ENCODE results near the gene ACTR2. TPM values are rescaled to one million over a fixed set of nuclear protein-coding genes. Genes with fewer than 3 reads are reported as not detected.
"Not testable (repeated sequence)": the region's sequence is repeated elsewhere in the genome, so short reads cannot be mapped to it uniquely, and the experiment has no call there.

ACTR2 gene
- 100 to 1,000 TPM; 175 to 209 (median 185) TPM for polyA plus RNA-seq (ENCODE audit: insufficient read length in 3 of 3)
- long read RNA-seq, donor 1, transcript ACTR2-201 (9 exons, 3,861 nt), result major isoform, 30 of 30 reads
- long read RNA-seq, donor 1, partial matches to known transcripts, result 0 of 30 reads
- long read RNA-seq, donor 1, other reads (novel, unspliced or antisense), result 0 of 30 reads
- long read RNA-seq, donor 2, transcript ACTR2-201 (9 exons, 3,861 nt), result major isoform, 30 of 35 reads
- long read RNA-seq, donor 2, partial matches to known transcripts, result 5 of 35 reads
- long read RNA-seq, donor 2, other reads (novel, unspliced or antisense), result 0 of 35 reads
- long read RNA-seq, donor 3, transcript ACTR2-201 (9 exons, 3,861 nt), result major isoform, 51 of 72 reads
- long read RNA-seq, donor 3, partial matches to known transcripts, result 21 of 72 reads
- long read RNA-seq, donor 3, other reads (novel, unspliced or antisense), result 0 of 72 reads
- long read RNA-seq, donor 4, transcript ACTR2-201 (9 exons, 3,861 nt), result major isoform, 21 of 39 reads
- long read RNA-seq, donor 4, partial matches to known transcripts, result 18 of 39 reads
- long read RNA-seq, donor 4, other reads (novel, unspliced or antisense), result 0 of 39 reads
- long read RNA-seq, donor 5, result 0 reads
- long read RNA-seq, donor 6, transcript ACTR2-201 (9 exons, 3,861 nt), result major isoform, 35 of 62 reads
- long read RNA-seq, donor 6, partial matches to known transcripts, result 27 of 62 reads
- long read RNA-seq, donor 6, other reads (novel, unspliced or antisense), result 0 of 62 reads
- long read RNA-seq, donor 7, transcript ACTR2-201 (9 exons, 3,861 nt), result major isoform, 40 of 51 reads
- long read RNA-seq, donor 7, partial matches to known transcripts, result 11 of 51 reads
- long read RNA-seq, donor 7, other reads (novel, unspliced or antisense), result 0 of 51 reads
- long read RNA-seq, donor 8, transcript ACTR2-201 (9 exons, 3,861 nt), result major isoform, 55 of 62 reads
- long read RNA-seq, donor 8, partial matches to known transcripts, result 7 of 62 reads
- long read RNA-seq, donor 8, other reads (novel, unspliced or antisense), result 0 of 62 reads
- long read RNA-seq, donor 9, transcript ACTR2-201 (9 exons, 3,861 nt), result major isoform, 32 of 47 reads
- long read RNA-seq, donor 9, partial matches to known transcripts, result 15 of 47 reads
- long read RNA-seq, donor 9, other reads (novel, unspliced or antisense), result 0 of 47 reads
- long read RNA-seq, donor 10, transcript ACTR2-201 (9 exons, 3,861 nt), result major isoform, 44 of 70 reads
- long read RNA-seq, donor 10, partial matches to known transcripts, result 26 of 70 reads
- long read RNA-seq, donor 10, other reads (novel, unspliced or antisense), result 0 of 70 reads
- long read RNA-seq, donor 11, transcript ACTR2-201 (9 exons, 3,861 nt), result major isoform, 42 of 57 reads
- long read RNA-seq, donor 11, partial matches to known transcripts, result 15 of 57 reads
- long read RNA-seq, donor 11, other reads (novel, unspliced or antisense), result 0 of 57 reads
- long read RNA-seq, donor 12, transcript ACTR2-201 (9 exons, 3,861 nt), result major isoform, 13 of 13 reads
- long read RNA-seq, donor 12, partial matches to known transcripts, result 0 of 13 reads
- long read RNA-seq, donor 12, other reads (novel, unspliced or antisense), result 0 of 13 reads
- long read RNA-seq, donor 13, transcript ACTR2-201 (9 exons, 3,861 nt), result major isoform, 64 of 87 reads
- long read RNA-seq, donor 13, partial matches to known transcripts, result 23 of 87 reads
- long read RNA-seq, donor 13, other reads (novel, unspliced or antisense), result 0 of 87 reads
- long read RNA-seq, donor 14, transcript ACTR2-201 (9 exons, 3,861 nt), result major isoform, 31 of 81 reads
- long read RNA-seq, donor 14, partial matches to known transcripts, result 50 of 81 reads
- long read RNA-seq, donor 14, other reads (novel, unspliced or antisense), result 0 of 81 reads
- long read RNA-seq, donor 15, transcript ACTR2-201 (9 exons, 3,861 nt), result major isoform, 20 of 25 reads
- long read RNA-seq, donor 15, partial matches to known transcripts, result 5 of 25 reads
- long read RNA-seq, donor 15, other reads (novel, unspliced or antisense), result 0 of 25 reads
- long read RNA-seq, donor 16, transcript ACTR2-201 (9 exons, 3,861 nt), result major isoform, 107 of 187 reads
- long read RNA-seq, donor 16, partial matches to known transcripts, result 80 of 187 reads
- long read RNA-seq, donor 16, other reads (novel, unspliced or antisense), result 0 of 187 reads

- peak; percentile 86 to 95 (median 94) for DNase-seq (ENCODE audit: extremely low read depth in 1 of 11, low read depth in 9 of 11, low spot score in 4 of 11)
Measured at GRCh38 chr2:65227456-65228262, at the start of gene ACTR2. TSS of gene ACTR2 (plus strand) at chr2:65227831. CDS start at chr2:65227910, 79 bp downstream.

GRCh38 chr2:65182570-65182969 is 45.1 kb upstream of the ACTR2 start:
- DNase-seq (ENCODE audit: extremely low read depth in 1 of 11, low read depth in 9 of 11, low spot score in 4 of 11), result no peak

DNA sequence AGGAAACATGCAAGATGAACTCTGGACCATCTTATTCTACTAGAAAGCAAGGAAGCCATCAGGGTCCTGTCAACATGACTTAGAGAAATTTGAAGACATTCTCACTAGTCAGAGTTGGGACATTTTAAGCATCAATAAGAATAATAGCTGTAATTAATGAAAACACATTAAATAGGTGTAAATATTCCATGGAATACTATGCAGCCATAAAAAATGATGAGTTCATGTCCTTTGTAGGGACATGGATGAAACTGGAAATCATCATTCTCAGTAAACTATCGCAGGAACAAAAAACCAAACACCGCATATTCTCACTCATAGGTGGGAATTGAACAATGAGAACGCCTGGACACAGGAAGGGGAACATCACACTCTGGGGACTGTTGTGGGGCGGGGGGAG is 44.2 kb upstream of the ACTR2 start:
- DNase-seq (ENCODE audit: extremely low read depth in 1 of 11, low read depth in 9 of 11, low spot score in 4 of 11), result not testable (repeated sequence)

DNA sequence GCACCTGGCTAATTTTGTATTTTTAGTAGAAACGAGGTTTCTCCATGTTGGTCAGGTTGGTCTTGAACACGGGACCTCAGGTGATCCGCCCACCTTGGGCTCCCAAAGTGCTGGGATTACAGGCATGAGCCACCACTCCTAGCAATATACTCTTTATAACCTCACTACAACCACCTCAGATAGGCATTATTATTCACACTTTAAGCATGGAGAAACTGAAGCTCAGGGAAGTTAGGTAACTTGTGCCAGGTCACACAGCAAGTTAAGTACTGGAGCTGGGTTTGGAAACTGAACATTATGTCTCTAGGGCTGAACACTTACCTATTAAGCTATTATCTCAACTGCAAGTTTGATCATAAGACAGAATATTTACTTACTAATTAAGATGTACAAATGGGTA is 42.6 kb upstream of the ACTR2 start:
- no peak for DNase-seq (ENCODE audit: extremely low read depth in 1 of 11, low read depth in 9 of 11, low spot score in 4 of 11)

DNA sequence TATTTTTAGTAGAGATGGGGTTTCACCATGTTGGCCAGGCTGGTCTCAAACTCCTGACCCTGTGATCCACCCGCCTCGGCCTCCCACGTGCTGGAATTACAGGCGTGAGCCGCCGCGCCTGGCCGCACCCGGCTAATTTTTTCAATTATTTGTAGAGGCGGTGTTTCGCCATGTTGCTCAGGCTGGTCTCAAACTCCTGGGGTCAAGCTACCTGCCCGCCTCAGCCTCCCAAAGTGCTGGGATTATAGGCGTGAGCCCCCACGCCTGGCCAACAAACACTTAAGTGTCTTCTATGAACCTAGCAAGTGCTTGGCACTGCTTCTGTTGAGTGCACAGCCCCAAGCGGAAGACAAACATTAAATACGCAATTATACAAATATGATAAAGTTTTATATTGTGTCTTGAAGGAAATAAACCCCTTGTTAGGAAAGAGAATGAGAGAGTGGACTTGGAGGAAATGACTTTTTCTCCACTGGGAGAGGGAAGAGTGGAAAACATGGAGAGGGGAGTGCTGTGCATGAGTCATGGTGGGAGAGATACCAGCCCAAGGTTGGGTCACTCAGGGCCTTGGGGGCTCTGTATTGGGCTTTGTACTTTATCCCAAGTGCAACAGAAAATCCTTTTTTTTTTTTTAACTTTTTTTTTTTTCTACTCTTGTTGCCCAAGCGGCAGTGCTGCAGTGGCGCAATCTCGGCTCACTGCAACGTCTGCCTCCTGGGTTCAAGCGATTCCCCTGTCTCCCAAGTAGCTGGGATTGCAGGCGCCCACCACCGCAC is 41.4 kb upstream of the ACTR2 start:
- no peak for DNase-seq (ENCODE audit: extremely low read depth in 1 of 11, low read depth in 9 of 11, low spot score in 4 of 11)

DNA sequence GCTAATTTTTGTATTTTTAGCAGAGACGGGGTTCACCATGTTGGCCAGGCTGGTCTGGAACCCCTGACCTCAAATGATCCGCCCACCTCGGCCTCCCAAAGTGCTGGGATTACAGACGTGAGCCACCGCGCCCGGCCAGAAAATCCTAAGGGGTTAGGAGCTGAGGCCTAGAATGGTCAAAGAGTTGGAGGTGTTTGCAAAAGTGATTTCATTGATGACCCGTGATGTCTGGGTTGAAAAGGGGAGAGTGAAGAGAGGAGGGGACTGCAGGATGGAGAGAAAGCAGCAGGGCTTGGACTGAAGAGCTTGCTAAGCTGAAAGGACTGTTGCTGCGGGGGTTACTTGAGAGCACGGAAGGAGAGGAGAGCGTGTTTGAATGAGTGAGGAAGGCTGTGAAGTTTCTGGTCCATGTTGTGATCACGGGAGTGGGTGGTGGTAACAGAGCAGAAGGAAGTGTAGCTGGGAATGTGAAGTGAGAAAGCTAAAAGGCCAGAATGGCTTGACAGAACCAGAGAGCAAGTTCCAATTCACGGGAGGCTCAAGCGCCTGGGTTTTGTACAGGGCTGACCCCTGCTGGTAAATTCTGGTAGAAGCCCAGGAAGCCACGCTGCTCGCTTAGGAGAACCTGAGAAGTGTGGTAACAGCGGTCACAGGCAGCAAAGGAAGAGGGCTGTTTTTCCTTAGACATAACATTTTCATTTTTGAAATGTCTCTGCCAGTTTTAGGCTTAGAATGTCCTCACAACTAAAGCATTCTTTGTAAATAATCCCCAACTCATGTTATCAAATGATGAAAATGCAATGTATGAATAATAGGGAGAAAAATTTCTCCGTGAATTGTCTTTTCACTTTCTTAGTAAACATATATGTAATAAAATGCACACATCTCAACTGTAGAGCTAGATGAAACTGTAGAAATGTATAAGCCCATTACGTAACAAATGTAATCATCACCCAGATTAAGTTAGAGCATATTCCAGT is 40.5 kb upstream of the ACTR2 start:
- DNase-seq (ENCODE audit: extremely low read depth in 1 of 11, low read depth in 9 of 11, low spot score in 4 of 11), result peak; percentile 55 to 86 (median 77)

GRCh38 chr2:65193446-65193845 is 34.2 kb upstream of the ACTR2 start:
- no peak for DNase-seq (ENCODE audit: extremely low read depth in 1 of 11, low read depth in 9 of 11, low spot score in 4 of 11)

- DNase-seq (ENCODE audit: extremely low read depth in 1 of 11, low read depth in 9 of 11, low spot score in 4 of 11), result no peak
Measured at GRCh38 chr2:65198737-65199136, 28.9 kb upstream of the ACTR2 start.

- no peak for DNase-seq (ENCODE audit: extremely low read depth in 1 of 11, low read depth in 9 of 11, low spot score in 4 of 11)
Measured at GRCh38 chr2:65199166-65199565, 28.5 kb upstream of the ACTR2 start.

- no peak for DNase-seq (ENCODE audit: extremely low read depth in 1 of 11, low read depth in 9 of 11, low spot score in 4 of 11)
Measured at GRCh38 chr2:65199891-65200290, 27.7 kb upstream of the ACTR2 start.

DNA sequence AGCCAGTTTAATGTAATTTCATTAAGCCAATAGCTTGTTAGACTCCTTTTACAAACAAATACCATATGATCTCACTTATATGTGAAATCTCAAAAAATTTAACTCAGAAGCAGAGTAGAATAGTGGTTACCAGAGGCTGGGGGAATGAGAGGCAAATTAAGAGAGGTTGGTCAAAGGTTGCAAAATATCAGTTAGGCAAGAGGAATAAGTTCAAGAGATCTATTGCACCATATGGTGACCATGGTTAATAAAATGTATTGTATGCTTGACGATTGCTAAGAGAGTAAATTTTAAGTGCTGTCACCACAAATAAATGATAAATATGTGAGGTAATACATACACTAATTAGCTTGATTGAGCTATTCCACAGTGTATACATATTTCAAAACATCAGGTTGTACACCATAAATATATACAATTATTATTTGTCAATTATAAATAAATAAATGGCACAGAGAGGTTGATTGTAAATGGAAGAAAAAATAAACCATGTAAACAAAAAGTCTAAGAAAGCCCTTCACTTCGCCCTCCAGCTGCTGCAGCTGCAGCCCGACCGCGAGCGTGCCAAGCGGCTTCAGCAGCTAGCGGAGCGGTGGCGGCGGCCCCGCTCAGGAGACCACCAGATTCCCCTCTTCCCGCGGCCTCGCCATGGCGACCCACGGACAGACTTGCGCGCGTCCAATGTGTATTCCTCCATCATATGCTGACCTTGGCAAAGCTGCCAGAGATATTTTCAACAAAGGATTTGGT is 23.0 kb upstream of the ACTR2 start:
- DNase-seq (ENCODE audit: extremely low read depth in 1 of 11, low read depth in 9 of 11, low spot score in 4 of 11), result no peak

GRCh38 chr2:65212115-65212514 is 15.5 kb upstream of the ACTR2 start:
- no peak for DNase-seq (ENCODE audit: extremely low read depth in 1 of 11, low read depth in 9 of 11, low spot score in 4 of 11)

DNA sequence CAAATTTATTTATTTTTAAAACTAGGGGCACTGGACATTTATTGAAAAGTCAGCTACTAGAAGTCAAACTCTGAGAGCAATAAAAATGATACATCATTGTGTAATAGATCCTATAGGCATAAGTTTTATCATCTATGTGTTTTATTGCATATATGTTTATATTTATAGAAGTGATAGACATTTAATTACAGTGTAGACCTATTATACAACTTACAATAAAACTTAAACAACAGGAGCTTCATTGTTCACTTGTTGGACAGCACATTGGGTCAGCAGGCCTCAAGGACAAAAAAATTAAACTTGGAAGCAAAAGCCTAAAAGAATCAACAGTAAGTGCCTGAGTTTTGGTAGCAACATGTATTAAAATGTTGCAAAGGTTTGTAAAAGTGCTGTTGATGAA is 15.0 kb upstream of the ACTR2 start:
- DNase-seq (ENCODE audit: extremely low read depth in 1 of 11, low read depth in 9 of 11, low spot score in 4 of 11), result no peak

- DNase-seq (ENCODE audit: extremely low read depth in 1 of 11, low read depth in 9 of 11, low spot score in 4 of 11), result no peak
Measured at GRCh38 chr2:65213035-65213434, 14.6 kb upstream of the ACTR2 start.
